ENCODE measurements around the gene C1orf232.

Gene C1orf232

GRCh38 chr1:26122988-26123973, 45.5 kb downstream of the C1orf232 start:
- peak in 1 of 5 experiments; percentile 76 for DNase-seq

- DNase-seq, result no peak
Observed at GRCh38 chr1:26121854-26122773, 46.6 kb downstream of the C1orf232 start.

GRCh38 chr1:26119892-26120608, 48.7 kb downstream of the C1orf232 start:
- DNase-seq, result no peak

- DNase-seq, result no peak
Observed at GRCh38 chr1:26114165-26114927, 54.4 kb downstream of the C1orf232 start.
